ENCODE results near the gene TRIM56. TPM values are rescaled to one million over a fixed set of nuclear protein-coding genes. Genes with fewer than 3 reads are reported as not detected.
"Not testable (repeated sequence)": the region's sequence is repeated elsewhere in the genome, so short reads cannot be mapped to it uniquely, and the experiment has no call there.

TRIM56 gene
- total and polyA plus RNA-seq, 3 experiments from 2014 or later, result 22.0 to 31.9 (median 29.1) TPM

- Mint-ChIP-seq H3K4me1 (peaks cover 25 to 32% (median 27%) of the 10 kb centered on the region in 3 donors), H3K9me3 (no peaks in the 10 kb centered on the region), H3K27ac (no peak overlapping the region), H3K27me3 (peaks cover 34 to 69% of the 10 kb centered on the region in 2 donors), H3K36me3 (no peaks in the 10 kb centered on the region), H3K4me3 (peak overlapping the region in 1 of 7 donors; percentile 13)
- H3K9me3 ChIP-seq (ENCODE audit: low read length), result no peaks in the 10 kb centered on the region
- CTCF ChIA-PET, result interaction anchor here (1.2 kb wide), 1 partner anchor 16 kb away, joined by 5 read pairs; no protein-coding TSS in a partner anchor
- peaks cover 21% of the 10 kb centered on the region for H3K4me1 ChIP-seq (ENCODE audit: insufficient read depth, low read length)
- H3K36me3 ChIP-seq (ENCODE audit: insufficient read depth, low read length), result no peaks in the 10 kb centered on the region
- POLR2A ChIA-PET, result no interaction called here
- H3K27ac ChIP-seq (ENCODE audit: low read depth, low read length), result no peak overlapping the region
- H3K27me3 ChIP-seq (ENCODE audit: insufficient read depth, low read length, poor library complexity, severe bottlenecking), result peaks cover 9% of the 10 kb centered on the region
- no peak overlapping the region for H3K4me3 ChIP-seq (ENCODE audit: low read length)
- DNase-seq, result no peak
These were observed 43.0 kb downstream of the TRIM56 start for GRCh38 chr7:101128040-101128834.

GRCh38 chr7:101129603-101130117 is 44.4 kb downstream of the TRIM56 start:
- no peaks in the 10 kb centered on the region for H3K9me3 ChIP-seq (ENCODE audit: low read length)

GRCh38 chr7:101132626-101133600 is 47.6 kb downstream of the TRIM56 start:
- H3K4me3 ChIP-seq (ENCODE audit: low read length); H3K27ac Mint-ChIP-seq; H3K27me3 ChIP-seq (ENCODE audit: insufficient read depth, low read length, poor library complexity, severe bottlenecking); H3K9me3 ChIP-seq (ENCODE audit: low read length); H3K36me3 Mint-ChIP-seq; H3K4me1 ChIP-seq (ENCODE audit: insufficient read depth, low read length); H3K27ac ChIP-seq (ENCODE audit: low read depth, low read length); H3K4me3 Mint-ChIP-seq; POLR2A ChIA-PET; H3K4me1 Mint-ChIP-seq; H3K36me3 ChIP-seq (ENCODE audit: insufficient read depth, low read length); DNase-seq; H3K9me3 Mint-ChIP-seq: not testable (repeated sequence)
- peaks cover 16 to 54% of the 10 kb centered on the region in 2 donors for H3K27me3 Mint-ChIP-seq
- CTCF ChIA-PET, result interaction anchor here (2.5 kb wide), 1 partner anchor 11 kb away, joined by 12 read pairs; no protein-coding TSS in a partner anchor

More at GRCh38 chr7:101129603-101130117, 44.4 kb downstream of the TRIM56 start:
- H3K4me1 ChIP-seq (ENCODE audit: insufficient read depth, low read length), result peaks cover 18% of the 10 kb centered on the region
- Mint-ChIP-seq H3K27me3 (peaks cover 34 to 68% of the 10 kb centered on the region in 2 donors), H3K27ac (no peak overlapping the region), H3K4me3 (no peak overlapping the region), H3K4me1 (peaks cover 22 to 28% (median 23%) of the 10 kb centered on the region in 3 donors), H3K9me3 (no peaks in the 10 kb centered on the region), H3K36me3 (no peaks in the 10 kb centered on the region)
- H3K4me3 ChIP-seq (ENCODE audit: low read length), result no peak overlapping the region
- CTCF ChIA-PET, result interaction anchor here (1.2 kb wide), 1 partner anchor 13 kb away, joined by 3 read pairs; no protein-coding TSS in a partner anchor
- POLR2A ChIA-PET, result no interaction called here
- peaks cover 9% of the 10 kb centered on the region for H3K27me3 ChIP-seq (ENCODE audit: insufficient read depth, low read length, poor library complexity, severe bottlenecking)
- H3K27ac ChIP-seq (ENCODE audit: low read depth, low read length), result no peak overlapping the region
- DNase-seq, result no peak
- no peaks in the 10 kb centered on the region for H3K36me3 ChIP-seq (ENCODE audit: insufficient read depth, low read length)

- Histone ChIP-seq H3K4me1 (ENCODE audit: insufficient read depth, low read length) (peaks cover 7% of the 10 kb centered on the region), H3K27ac (ENCODE audit: low read depth, low read length) (no peak overlapping the region), H3K4me3 (ENCODE audit: low read length) (no peak overlapping the region), H3K36me3 (ENCODE audit: insufficient read depth, low read length) (no peaks in the 10 kb centered on the region), H3K9me3 (ENCODE audit: low read length) (no peaks in the 10 kb centered on the region), H3K27me3 (ENCODE audit: insufficient read depth, low read length, poor library complexity, severe bottlenecking) (no peaks in the 10 kb centered on the region)
- no peak overlapping the region for H3K4me3 Mint-ChIP-seq
- ChIA-PET POLR2A (no interaction called here), CTCF (interaction anchor here (2.5 kb wide), 1 partner anchor 10 kb away, joined by 12 read pairs; no protein-coding TSS in a partner anchor)
- peaks cover 18 to 53% of the 10 kb centered on the region in 2 donors for H3K27me3 Mint-ChIP-seq
- no peak overlapping the region for H3K27ac Mint-ChIP-seq
- DNase-seq, result no peak
- no peaks in the 10 kb centered on the region for H3K36me3 Mint-ChIP-seq
- no peaks in the 10 kb centered on the region for H3K9me3 Mint-ChIP-seq
- peaks cover 7 to 12% (median 10%) of the 10 kb centered on the region in 3 donors for H3K4me1 Mint-ChIP-seq
These were observed 48.5 kb downstream of the TRIM56 start for GRCh38 chr7:101133621-101134398.

- H3K27me3 Mint-ChIP-seq, result peaks cover 17 to 53% of the 10 kb centered on the region in 2 donors
- CTCF ChIA-PET, result interaction anchor here (2.5 kb wide), 1 partner anchor 10 kb away, joined by 12 read pairs; no protein-coding TSS in a partner anchor
These were observed 49.2 kb downstream of the TRIM56 start for GRCh38 chr7:101134399-101134980.

GRCh38 chr7:101137651-101138212 is 52.5 kb downstream of the TRIM56 start:
- peak overlapping the region in 6 of 8 donors; percentile 25 to 87 (median 68) for H3K27ac Mint-ChIP-seq
- peak overlapping the region in 1 of 7 donors; percentile 72 for H3K4me3 Mint-ChIP-seq

More at GRCh38 chr7:101134399-101134980, 49.2 kb downstream of the TRIM56 start:
- Histone ChIP-seq H3K9me3 (ENCODE audit: low read length) (no peaks in the 10 kb centered on the region), H3K36me3 (ENCODE audit: insufficient read depth, low read length) (no peaks in the 10 kb centered on the region), H3K4me3 (ENCODE audit: low read length) (no peak overlapping the region), H3K27me3 (ENCODE audit: insufficient read depth, low read length, poor library complexity, severe bottlenecking) (no peaks in the 10 kb centered on the region), H3K27ac (ENCODE audit: low read depth, low read length) (no peak overlapping the region), H3K4me1 (ENCODE audit: insufficient read depth, low read length) (peaks cover 7% of the 10 kb centered on the region)
- POLR2A ChIA-PET, result no interaction called here
- no peak for DNase-seq
- Mint-ChIP-seq H3K9me3 (no peaks in the 10 kb centered on the region), H3K4me3 (no peak overlapping the region), H3K27ac (peak overlapping the region in 1 of 8 donors; percentile 50), H3K36me3 (no peaks in the 10 kb centered on the region), H3K4me1 (peaks cover 7 to 14% (median 12%) of the 10 kb centered on the region in 3 donors)

More at GRCh38 chr7:101137651-101138212, 52.5 kb downstream of the TRIM56 start:
- no peak for DNase-seq
- H3K27me3 Mint-ChIP-seq, result peaks cover 10 to 35% of the 10 kb centered on the region in 2 donors
- H3K36me3 Mint-ChIP-seq, result no peaks in the 10 kb centered on the region
- Histone ChIP-seq H3K9me3 (ENCODE audit: low read length) (no peaks in the 10 kb centered on the region), H3K4me3 (ENCODE audit: low read length) (no peak overlapping the region), H3K27ac (ENCODE audit: low read depth, low read length) (peak overlapping the region; percentile 52), H3K27me3 (ENCODE audit: insufficient read depth, low read length, poor library complexity, severe bottlenecking) (no peaks in the 10 kb centered on the region), H3K36me3 (ENCODE audit: insufficient read depth, low read length) (no peaks in the 10 kb centered on the region), H3K4me1 (ENCODE audit: insufficient read depth, low read length) (peaks cover 7% of the 10 kb centered on the region)
- POLR2A ChIA-PET, result no interaction called here
- H3K4me1 Mint-ChIP-seq, result peaks cover 10 to 14% (median 12%) of the 10 kb centered on the region in 3 donors
- H3K9me3 Mint-ChIP-seq, result no peaks in the 10 kb centered on the region
- CTCF ChIA-PET, result interaction anchor here (1.3 to 1.6 kb wide), 2 partner anchors 55 to 60 kb away, joined by 3 to 4 read pairs; no protein-coding TSS in a partner anchor
